ENCODE measurements around the gene DHX34. TPM values are rescaled to one million over a fixed set of nuclear protein-coding genes. Genes with fewer than 3 reads are reported as not detected.

DHX34 gene
- total and polyA plus RNA-seq, 4 donors = 3.1 to 11.6 (median 6.1) TPM

GRCh38 chr19:47339196-47339880 lies 9.8 kb upstream of the DHX34 start:
- H3K27me3 ChIP-seq (ENCODE audit: control insufficient read depth in 4 of 4, insufficient read depth in 4 of 4, low read length in 3 of 4) = no peaks in the 10 kb centered on the region
- H3K36me3 ChIP-seq (ENCODE audit: control insufficient read depth in 4 of 4, insufficient read depth in 3 of 4, low read depth in 1 of 4, low read length in 3 of 4) = no peaks in the 10 kb centered on the region
- no peak overlapping the region for H3K9ac ChIP-seq (ENCODE audit: low read depth in 1 of 2, low read length in 2 of 2)
- no peak for TF ChIP-seq REST (IDR thresholded peaks at IDR 0.05)
- no peak for TF ChIP-seq JUND (IDR thresholded peaks at IDR 0.05)
- no peak for TF ChIP-seq FOXA2 (IDR thresholded peaks at IDR 0.05)
- no peak for TF ChIP-seq FOXA1 (IDR thresholded peaks at IDR 0.05)
- no peak for TF ChIP-seq TAF1 (conservative IDR thresholded peaks at IDR 0.05)
- TF ChIP-seq, protein P1, sequence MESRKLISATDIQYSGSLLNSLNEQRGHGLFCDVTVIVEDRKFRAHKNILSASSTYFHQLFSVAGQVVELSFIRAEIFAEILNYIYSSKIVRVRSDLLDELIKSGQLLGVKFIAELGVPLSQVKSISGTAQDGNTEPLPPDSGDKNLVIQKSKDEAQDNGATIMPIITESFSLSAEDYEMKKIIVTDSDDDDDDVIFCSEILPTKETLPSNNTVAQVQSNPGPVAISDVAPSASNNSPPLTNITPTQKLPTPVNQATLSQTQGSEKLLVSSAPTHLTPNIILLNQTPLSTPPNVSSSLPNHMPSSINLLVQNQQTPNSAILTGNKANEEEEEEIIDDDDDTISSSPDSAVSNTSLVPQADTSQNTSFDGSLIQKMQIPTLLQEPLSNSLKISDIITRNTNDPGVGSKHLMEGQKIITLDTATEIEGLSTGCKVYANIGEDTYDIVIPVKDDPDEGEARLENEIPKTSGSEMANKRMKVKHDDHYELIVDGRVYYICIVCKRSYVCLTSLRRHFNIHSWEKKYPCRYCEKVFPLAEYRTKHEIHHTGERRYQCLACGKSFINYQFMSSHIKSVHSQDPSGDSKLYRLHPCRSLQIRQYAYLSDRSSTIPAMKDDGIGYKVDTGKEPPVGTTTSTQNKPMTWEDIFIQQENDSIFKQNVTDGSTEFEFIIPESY (IDR thresholded peaks at IDR 0.05) = no peak
- no peak for TF ChIP-seq YY1 (IDR thresholded peaks at IDR 0.05)
- no peak for TF ChIP-seq CTCF (IDR thresholded peaks at IDR 0.05; ENCODE audit: low read depth, low read length, missing input control)
- no peak for TF ChIP-seq HNF4A (conservative IDR thresholded peaks at IDR 0.05)
- no peak for TF ChIP-seq RAD21 (IDR thresholded peaks at IDR 0.05)
- no peak for TF ChIP-seq NR2F2 (IDR thresholded peaks at IDR 0.05)
- no peak for TF ChIP-seq SP1 (IDR thresholded peaks at IDR 0.05)
- TF ChIP-seq, protein P2, sequence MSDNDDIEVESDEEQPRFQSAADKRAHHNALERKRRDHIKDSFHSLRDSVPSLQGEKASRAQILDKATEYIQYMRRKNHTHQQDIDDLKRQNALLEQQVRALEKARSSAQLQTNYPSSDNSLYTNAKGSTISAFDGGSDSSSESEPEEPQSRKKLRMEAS (IDR thresholded peaks at IDR 0.05) = no peak
- no peak for TF ChIP-seq EGR1 (IDR thresholded peaks at IDR 0.05; ENCODE audit: low read depth in 2 of 2)
- no peak for TF ChIP-seq ATF3 (IDR thresholded peaks at IDR 0.05)
- TF ChIP-seq RXRA (IDR thresholded peaks at IDR 0.05) = no peak
- TF ChIP-seq GABPA (IDR thresholded peaks at IDR 0.05 in 1 of 2, conservative IDR thresholded peaks at IDR 0.05 in 1 of 2) = no peak
- TF ChIP-seq HNF4G (IDR thresholded peaks at IDR 0.05) = no peak
- WGBS = 83% methylated on average over 10 of the region's 10 CpGs
- DNase-seq (ENCODE audit: low spot score) = no peak
- H3K27ac ChIP-seq (ENCODE audit: low read depth in 1 of 2, low read length in 2 of 2) = no peak overlapping the region
- H3K4me1 ChIP-seq (ENCODE audit: control insufficient read depth in 4 of 4, insufficient read depth in 4 of 4, low read length in 3 of 4) = no peaks in the 10 kb centered on the region
- no peak overlapping the region for H3K4me3 ChIP-seq (ENCODE audit: low read depth in 1 of 3, low read length in 3 of 3)
- no peaks in the 10 kb centered on the region for H3K9me3 ChIP-seq (ENCODE audit: control insufficient read depth in 4 of 4, low read length in 3 of 4)
